Body of pancreas (tissue), 4 donors: Measurements from ENCODE around the gene CREB5. TPM values are rescaled to one million over a fixed set of nuclear protein-coding genes. Genes with fewer than 3 reads are reported as not detected.
A peak's percentile ranks its signal among the peaks of the same experiment; 100 is the strongest.

Experiments used
- ATAC-seq: fragments of 150-250 bp; one replicate; pipeline ENCODE4 v1.9.1; 2016
- DNase-seq, 4 donors: peaks; one replicate each; pipeline ENCODE4 v3.0.0-alpha.2; 2019
- H3K27ac ChIP-seq, 4 donors: fragments of 200-600 bp; sonication (generic); 1 replicate in 3 of 4; 2 replicates in 1 of 4; pipeline versions ENCODE4 v1.5.1 to v1.6.1; 2016 to 2019; ENCODE audit warnings: mild to moderate bottlenecking in 1 of 4, mixed read lengths in 1 of 4, moderate library complexity in 1 of 4
- H3K27me3 ChIP-seq, 2 donors: fragments of 200-600 bp; sonication (generic); one replicate each; pipeline ENCODE4 v1.6.0; 2016; ENCODE audit warnings: mild to moderate bottlenecking in 1 of 2
- H3K36me3 ChIP-seq, 2 donors: fragments of 200-600 bp; sonication (generic); replicated peaks in 1 of 2; 2 replicates each; pipeline ENCODE4 v1.5.1; 2016; ENCODE audit warnings: low read depth in 2 of 2; ENCODE audit not compliant: insufficient read depth in 1 of 2
- H3K4me1 ChIP-seq: fragments of 200-600 bp; sonication (generic); one replicate; pipeline ENCODE4 v1.6.0; 2016
- H3K4me3 ChIP-seq, 2 donors: fragments of 200-600 bp; sonication (generic); 1 replicate in 1 of 2; 2 replicates in 1 of 2; pipeline ENCODE4 v1.5.1; 2016 to 2019
- H3K9me3 ChIP-seq, 3 donors: fragments of 200-600 bp; sonication (generic); 1 replicate in 2 of 3; 2 replicates in 1 of 3; pipeline ENCODE4 v1.5.1; 2016
- POLR2A ChIP-seq, 3 donors: fragments of 450-650 bp; IDR thresholded peaks; one replicate each; pipeline ENCODE4 v1.6.1; 2016; ENCODE audit warnings: antibody characterized with exemption in 3 of 3, mild to moderate bottlenecking in 2 of 3
- WGBS, 2 donors: methylation state at CpG; one replicate each; pipeline ENCODE4 v1.1.5; 2017; 5-methylcytosine and 5-hydroxymethylcytosine counted together
- intact Hi-C: fragments of 100-400 bp; cut with DNase I; formaldehyde crosslinking; loops from one replicate; pipeline ENCODE4 v1.15.1; 2023
- total RNA-seq, 2 donors: library from RNA; depleted of rRNA; stranded (reverse); fragments of >200 nt; gene quantifications; one replicate each; pipeline ENCODE4 v1.1.0, GENCODE V29; 2016
- TF ChIP-seq, protein P1 (sequence below), 7 experiments: fragments of 450-650 bp in 4 of 7; fragments of 200-600 bp in 3 of 7; sonication (generic) in 3 of 7; IDR thresholded peaks; one replicate each; pipeline ENCODE4 v1.5.1; 2016 to 2019; ENCODE audit warnings: antibody characterized with exemption in 7 of 7

The CREB5 gene
- total RNA-seq, 2 donors from 2014 or later: 10.4 to 25.7 TPM

DNA sequence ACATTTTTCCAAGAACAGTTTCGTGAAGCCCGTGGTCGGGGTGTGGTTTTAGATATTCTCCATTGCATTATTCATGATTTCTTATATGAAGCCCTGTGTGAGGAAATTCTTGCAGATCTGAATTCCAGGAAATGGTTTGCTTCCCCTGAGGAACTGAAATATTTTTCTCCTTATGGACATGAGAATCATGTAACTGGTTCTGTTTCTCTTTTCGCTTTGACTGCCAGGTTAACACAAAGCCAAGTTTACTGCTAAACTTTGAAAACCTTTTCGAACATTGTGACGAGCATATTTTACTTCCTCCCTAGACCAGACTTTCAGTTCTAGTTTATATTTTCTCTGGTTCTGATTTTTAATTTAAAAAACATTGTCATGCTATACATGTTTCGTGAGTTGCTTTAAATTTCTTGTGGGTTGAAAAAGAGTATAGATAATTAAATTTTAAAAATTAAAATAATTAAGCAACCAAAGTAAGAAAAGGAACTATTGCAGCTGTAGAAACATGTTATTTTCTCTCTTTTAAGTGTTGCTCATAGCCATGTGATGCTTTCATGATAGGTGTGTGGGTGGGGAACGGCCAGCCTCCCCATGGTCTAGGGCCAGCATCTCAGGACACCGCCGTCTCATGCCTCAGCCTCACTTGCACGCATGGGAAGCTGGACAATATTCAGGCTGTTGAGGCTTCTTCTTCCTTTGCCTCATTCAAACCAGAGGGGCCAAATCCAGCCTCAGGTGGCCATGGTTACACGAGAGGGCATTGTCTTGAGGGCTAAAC is 97.1 kb downstream of the CREB5 start:
- intact Hi-C loops: no loop called here
- no peaks in the 10 kb centered on the region for H3K36me3 ChIP-seq
- ATAC-seq (no peak), DNase-seq (peak in 1 of 4 donors; percentile 33)
- 68 to 72% methylated on average over 12 of the region's 12 CpGs for WGBS, 2 donors
- H3K9me3 ChIP-seq: no peaks in the 10 kb centered on the region
- no peak overlapping the region for H3K4me3 ChIP-seq
- no peaks in the 10 kb centered on the region for H3K27me3 ChIP-seq
- peak overlapping the region in 1 of 4 donors; percentile 14 for H3K27ac ChIP-seq
- no peaks in the 10 kb centered on the region for H3K4me1 ChIP-seq
- TF ChIP-seq, protein P1, sequence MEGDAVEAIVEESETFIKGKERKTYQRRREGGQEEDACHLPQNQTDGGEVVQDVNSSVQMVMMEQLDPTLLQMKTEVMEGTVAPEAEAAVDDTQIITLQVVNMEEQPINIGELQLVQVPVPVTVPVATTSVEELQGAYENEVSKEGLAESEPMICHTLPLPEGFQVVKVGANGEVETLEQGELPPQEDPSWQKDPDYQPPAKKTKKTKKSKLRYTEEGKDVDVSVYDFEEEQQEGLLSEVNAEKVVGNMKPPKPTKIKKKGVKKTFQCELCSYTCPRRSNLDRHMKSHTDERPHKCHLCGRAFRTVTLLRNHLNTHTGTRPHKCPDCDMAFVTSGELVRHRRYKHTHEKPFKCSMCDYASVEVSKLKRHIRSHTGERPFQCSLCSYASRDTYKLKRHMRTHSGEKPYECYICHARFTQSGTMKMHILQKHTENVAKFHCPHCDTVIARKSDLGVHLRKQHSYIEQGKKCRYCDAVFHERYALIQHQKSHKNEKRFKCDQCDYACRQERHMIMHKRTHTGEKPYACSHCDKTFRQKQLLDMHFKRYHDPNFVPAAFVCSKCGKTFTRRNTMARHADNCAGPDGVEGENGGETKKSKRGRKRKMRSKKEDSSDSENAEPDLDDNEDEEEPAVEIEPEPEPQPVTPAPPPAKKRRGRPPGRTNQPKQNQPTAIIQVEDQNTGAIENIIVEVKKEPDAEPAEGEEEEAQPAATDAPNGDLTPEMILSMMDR (IDR thresholded peaks at IDR 0.05): no peak
- TF ChIP-seq POLR2A (IDR thresholded peaks at IDR 0.05): no peak

DNA sequence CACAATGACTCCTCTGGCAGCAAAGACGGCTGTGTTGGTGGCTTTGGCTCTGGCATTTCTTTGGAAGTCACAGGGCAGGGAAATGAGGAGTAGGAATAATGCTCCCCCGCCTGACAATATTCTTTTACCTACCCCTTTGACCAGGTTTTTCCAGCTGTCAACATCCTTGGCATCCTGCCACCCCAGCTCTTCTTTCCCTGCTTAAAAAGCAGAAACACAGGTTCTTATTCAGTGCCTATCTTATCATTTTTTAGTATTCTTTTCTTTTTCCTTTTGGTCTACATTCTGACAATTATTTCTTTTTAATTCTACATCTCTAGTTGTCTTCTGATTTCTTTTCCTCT is 97.7 kb downstream of the CREB5 start:
- ATAC-seq (no peak), DNase-seq (no peak)
- Histone ChIP-seq H3K27ac (no peak overlapping the region), H3K36me3 (no peaks in the 10 kb centered on the region), H3K4me3 (no peak overlapping the region), H3K4me1 (no peaks in the 10 kb centered on the region), H3K9me3 (no peaks in the 10 kb centered on the region), H3K27me3 (no peaks in the 10 kb centered on the region)
- TF ChIP-seq, protein P1 (IDR thresholded peaks at IDR 0.05): no peak
- no peak for TF ChIP-seq POLR2A (IDR thresholded peaks at IDR 0.05)
- intact Hi-C loops: no loop called here
- WGBS, 2 donors: 62 to 82% methylated on average over 2 of the region's 2 CpGs

GRCh38 chr7:28512668-28513440 is 100.5 kb downstream of the CREB5 start:
- H3K4me3 ChIP-seq: no peak overlapping the region
- no peaks in the 10 kb centered on the region for H3K36me3 ChIP-seq
- WGBS, 2 donors: 63 to 72% methylated on average over 8 to 9 of the region's 9 CpGs
- DNase-seq: no peak
- ATAC-seq: no peak
- H3K9me3 ChIP-seq: no peaks in the 10 kb centered on the region
- no peak for TF ChIP-seq POLR2A (IDR thresholded peaks at IDR 0.05)
- TF ChIP-seq, protein P1 (IDR thresholded peaks at IDR 0.05): no peak
- intact Hi-C loops: no loop called here
- H3K27ac ChIP-seq: no peak overlapping the region
- H3K4me1 ChIP-seq: no peaks in the 10 kb centered on the region
- no peaks in the 10 kb centered on the region for H3K27me3 ChIP-seq

DNA sequence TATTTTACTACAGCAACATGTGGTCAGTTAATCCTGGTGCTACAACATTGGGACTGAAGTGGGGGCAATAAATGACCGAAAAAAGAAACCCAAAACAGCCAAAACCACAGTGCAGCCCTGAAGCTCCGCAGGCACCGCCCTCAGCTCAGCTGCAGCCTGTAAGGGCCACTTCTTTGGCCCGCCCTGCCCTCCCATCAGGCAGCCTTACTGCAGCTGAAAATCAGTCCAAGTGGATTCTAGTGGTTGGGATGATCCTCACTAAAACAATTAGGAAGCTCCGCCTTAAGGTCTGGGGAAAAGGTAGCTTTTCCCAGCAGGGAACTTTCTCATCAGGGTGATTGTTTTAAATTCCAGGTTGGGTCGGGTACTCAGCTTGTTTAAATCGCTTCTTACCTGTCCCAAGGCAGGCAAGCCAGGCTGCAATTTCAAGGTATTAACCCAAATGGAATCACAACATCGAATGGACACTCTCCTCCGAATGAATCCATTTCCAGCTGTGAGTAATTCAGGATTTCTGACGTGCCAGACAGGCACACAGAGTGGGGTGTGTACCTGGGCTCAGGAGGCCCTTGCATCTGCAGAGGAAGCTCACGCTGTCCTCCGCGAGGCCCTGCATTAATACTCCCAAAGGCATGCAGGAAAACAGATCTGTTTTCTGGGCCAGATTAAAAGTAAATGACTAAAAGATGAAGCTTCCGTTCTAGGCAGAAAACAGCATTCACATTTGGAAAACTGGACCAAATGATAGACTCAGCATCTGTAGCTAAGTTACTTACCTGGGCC is 104.3 kb downstream of the CREB5 start:
- no peaks in the 10 kb centered on the region for H3K36me3 ChIP-seq
- 73 to 74% methylated on average over 14 of the region's 14 CpGs for WGBS, 2 donors

More for the DNA sequence above, 104.3 kb downstream of the CREB5 start:
- DNase-seq: no peak
- Histone ChIP-seq H3K4me1 (no peaks in the 10 kb centered on the region), H3K27ac (no peak overlapping the region), H3K27me3 (no peaks in the 10 kb centered on the region), H3K4me3 (no peak overlapping the region), H3K9me3 (no peaks in the 10 kb centered on the region)
- no peak for ATAC-seq
- TF ChIP-seq POLR2A (IDR thresholded peaks at IDR 0.05): no peak
- TF ChIP-seq, protein P1 (IDR thresholded peaks at IDR 0.05): no peak
- intact Hi-C loops: no loop called here
